HG02938 (cell line): ENCODE data around the gene TNC.
"Not testable (repeated sequence)": the region's sequence is repeated elsewhere in the genome, so short reads cannot be mapped to it uniquely, and the experiment has no call there.

Experiments
- ATAC-seq: cut with Tn5 transposase; IDR thresholded peaks from one replicate; pipeline ENCODE4 v1.9.1; 2021; ENCODE audit warnings: mild to moderate bottlenecking, moderate library complexity; ENCODE audit not compliant: unreplicated experiment

Gene TNC

GRCh38 chr9:115135821-115136778 lies 18.1 kb upstream of the TNC start:
- ATAC-seq, result no peak

GRCh38 chr9:115134941-115135340 lies 17.0 kb upstream of the TNC start:
- ATAC-seq, result no peak

GRCh38 chr9:115133649-115134048 lies 15.7 kb upstream of the TNC start:
- ATAC-seq, result no peak

GRCh38 chr9:115132648-115133047 lies 14.7 kb upstream of the TNC start:
- ATAC-seq, result no peak

DNA sequence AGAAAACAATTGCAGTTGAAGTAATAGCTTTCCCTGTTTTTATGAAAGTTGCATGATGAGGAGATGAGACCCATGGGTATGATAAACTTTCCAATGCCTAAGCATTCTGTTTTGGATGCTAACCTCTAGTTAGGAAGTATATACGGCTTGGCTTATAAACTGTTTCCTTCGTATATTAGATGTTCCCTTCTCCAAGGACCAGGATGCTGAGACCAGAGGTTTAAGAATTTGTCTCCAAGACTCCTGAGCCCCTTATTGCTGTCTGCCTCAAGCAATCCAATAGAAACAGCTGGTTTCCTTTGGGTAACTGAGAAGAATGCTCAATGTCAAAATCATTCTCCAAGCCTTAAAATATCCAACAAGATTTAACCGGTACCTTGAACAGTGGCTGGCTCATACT lies 12.2 kb upstream of the TNC start:
- ATAC-seq, result no peak

DNA sequence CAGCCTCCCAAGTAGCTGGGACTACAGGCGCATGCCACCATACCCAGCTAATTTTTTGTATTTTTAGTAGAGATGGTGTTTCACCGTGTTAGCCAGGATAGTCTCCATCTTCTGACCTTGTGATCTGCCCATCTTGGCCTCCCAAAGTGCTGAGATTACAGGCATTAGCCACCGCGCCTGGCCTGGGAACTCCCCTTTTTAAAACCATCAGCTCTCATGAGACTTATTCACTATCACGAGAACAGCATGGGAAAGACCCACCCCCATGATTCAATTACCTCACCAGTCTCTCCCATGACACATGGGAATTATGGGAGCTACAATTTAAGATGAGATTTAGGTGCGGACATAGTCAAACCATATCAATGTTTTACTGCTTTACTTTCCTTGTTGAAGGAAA lies 10.8 kb upstream of the TNC start:
- not testable (repeated sequence) for ATAC-seq

DNA sequence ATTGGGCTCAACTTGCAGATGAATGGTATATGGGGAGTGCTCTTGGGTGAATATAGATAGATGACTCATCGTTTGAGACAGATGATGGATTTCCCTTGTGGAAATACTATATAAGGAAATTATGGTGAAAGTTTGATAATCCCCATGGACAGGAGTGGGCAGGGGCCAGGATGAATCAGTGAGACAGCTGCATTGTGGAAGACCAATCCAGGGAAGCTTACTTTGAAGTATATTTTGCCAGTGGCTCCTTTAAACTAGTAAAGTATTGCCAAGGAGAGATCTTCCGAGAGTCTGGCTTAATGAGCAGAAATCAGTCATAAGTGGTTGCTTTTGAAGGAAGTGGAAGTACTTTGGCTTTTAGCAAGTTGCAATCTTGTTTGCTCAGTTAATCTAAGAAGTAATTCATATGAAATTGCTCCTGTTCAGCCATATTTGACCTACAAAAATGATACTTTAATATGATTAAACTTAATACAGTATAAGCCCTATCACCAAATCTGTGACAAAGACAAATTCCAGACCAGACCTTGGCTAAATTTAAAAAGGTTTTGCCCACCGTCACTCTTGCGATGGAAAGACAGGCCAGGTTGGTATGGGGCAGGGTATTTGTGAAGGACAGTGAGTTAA lies 9.3 kb upstream of the TNC start:
- ATAC-seq, result no peak

GRCh38 chr9:115126404-115126803 lies 8.4 kb upstream of the TNC start:
- ATAC-seq, result no peak

DNA sequence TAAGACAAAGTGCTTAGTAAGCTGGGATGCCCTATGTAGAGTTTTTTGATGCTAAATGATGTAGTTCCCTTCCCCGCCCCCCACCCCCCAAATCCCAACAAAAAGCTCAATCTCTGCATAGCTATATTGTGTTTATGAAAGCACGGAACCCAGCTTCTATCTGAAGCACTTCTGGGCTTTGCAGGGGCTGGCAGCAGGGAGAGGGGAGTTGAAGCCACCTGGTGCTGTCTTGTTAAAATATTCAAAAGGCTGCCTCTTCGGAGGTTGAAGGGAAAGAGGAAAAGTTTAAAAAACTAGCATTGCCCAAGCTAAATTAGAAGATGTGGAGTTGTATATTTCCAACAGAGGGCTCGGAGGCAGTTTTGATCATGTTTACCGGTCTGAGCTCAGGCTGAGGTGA lies 5.0 kb upstream of the TNC start:
- ATAC-seq, result no peak

DNA sequence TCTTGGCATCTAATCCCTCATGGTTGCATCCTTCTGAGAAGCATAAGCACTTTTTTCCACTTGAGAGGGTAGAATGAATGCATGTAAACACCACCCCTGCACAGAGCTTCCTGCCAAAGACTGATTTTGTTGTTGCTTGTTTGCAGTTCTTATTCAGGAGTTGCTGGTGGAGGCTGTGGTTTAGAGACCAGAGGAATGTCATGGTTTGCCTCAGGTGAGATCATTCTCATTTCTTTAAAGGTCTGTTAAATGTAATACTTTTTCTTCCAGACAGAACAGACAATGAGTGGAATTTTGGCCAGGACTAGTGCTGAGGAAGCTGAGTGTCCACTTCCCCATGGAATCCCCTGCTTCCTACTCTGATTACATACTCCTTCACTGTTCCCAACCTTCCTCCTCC lies 3.2 kb upstream of the TNC start:
- no peak for ATAC-seq

- ATAC-seq, result no peak
Observed at GRCh38 chr9:115118879-115119218, 892 bp upstream of the TNC start.

DNA sequence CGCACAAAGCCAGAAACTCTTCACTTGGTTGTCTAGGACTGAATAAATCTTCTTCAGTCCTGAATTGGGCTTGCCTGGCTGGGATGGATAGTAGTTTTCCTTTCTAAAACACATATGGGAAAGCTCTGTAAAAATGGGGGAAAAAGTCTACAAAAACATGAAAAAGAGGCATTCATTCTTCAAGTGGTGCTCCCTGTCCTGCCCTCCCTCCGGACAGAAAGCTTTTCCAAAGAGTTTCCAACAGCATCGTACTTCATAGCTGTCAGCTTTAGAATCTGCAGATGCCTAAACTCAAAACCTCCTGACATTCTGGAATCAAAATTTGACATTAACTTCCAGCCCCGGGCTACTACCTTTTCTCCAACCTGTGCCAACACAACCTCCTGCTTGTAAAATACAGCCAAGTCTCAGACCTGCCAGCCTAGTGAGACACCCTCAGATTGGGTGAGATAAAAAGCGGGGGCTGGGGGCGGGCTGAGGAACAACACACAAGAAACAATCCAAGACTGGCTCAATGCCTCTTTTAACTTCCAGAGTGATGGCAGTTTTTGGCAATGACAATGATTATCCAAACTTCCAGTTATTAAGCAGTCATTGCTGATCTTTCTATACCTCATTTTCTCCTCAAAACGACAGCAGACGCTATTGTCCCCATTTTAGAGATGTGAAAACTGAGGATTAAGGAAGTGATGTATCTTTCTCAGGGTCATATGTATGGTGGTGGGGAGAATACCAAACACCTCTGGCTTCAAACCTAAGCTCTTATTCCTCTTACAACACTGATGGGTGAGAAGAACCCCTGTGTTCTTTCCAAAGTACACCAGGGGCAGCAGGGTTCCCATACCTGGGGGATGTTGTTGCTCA lies 1.3 kb downstream of the TNC start:
- ATAC-seq, result no peak

DNA sequence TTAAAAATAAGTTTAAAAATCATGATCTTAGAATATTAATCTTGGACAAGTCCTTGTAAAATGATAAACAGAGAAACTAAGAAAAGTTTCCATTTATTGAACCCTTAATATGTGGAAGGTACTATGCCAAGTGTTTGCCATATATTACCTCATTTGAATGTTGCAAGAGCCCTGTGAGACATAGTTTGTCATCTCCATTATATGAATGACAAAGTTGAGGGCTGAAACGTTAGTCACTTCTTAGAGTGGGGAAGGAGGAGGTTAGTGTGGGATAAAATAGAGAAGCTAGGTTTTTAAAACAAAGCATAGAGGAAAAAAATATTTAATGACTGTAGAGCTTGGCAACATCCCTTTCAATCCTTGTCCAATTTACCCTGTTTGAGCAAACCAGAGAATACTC lies 2.0 kb downstream of the TNC start:
- no peak for ATAC-seq

DNA sequence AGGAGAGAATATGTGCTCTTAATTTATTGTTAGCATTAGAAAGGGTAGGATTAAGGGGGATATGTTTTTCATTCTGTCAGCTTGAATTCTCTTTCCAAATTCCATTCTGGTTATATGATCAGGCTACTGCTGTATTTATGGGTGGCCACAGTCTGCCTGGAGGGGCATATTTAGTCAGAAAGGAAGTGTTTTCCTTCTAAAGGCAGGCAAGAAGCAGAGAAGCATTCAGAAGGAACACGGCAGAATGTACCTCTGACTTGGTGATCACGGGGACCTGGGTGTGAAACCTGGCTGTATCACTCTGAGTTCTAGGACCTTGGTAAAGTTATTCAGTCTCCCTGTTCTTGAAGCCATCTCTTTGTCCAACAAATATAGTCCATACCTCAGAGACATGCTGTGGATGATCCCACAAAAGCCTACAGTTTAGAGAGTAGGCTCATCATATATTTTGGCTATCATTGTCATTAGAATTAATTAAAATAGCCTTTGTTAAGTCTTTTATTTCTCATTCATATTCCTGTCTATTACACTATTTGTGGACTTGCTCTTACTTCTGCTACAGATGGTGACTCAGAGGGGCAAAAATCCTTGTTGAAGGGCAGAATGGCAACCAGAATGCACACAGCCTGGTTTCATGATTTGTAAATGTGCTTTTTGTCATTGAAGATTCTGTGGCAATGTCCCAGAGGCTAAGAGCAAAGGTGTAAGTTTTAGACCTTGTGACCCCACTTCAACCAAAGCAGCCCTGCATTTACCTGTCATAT lies 2.7 kb downstream of the TNC start:
- ATAC-seq, result no peak

GRCh38 chr9:115114546-115114945 lies 3.4 kb downstream of the TNC start:
- ATAC-seq, result no peak

- no peak for ATAC-seq
Observed at GRCh38 chr9:115114084-115114483, 3.9 kb downstream of the TNC start.

DNA sequence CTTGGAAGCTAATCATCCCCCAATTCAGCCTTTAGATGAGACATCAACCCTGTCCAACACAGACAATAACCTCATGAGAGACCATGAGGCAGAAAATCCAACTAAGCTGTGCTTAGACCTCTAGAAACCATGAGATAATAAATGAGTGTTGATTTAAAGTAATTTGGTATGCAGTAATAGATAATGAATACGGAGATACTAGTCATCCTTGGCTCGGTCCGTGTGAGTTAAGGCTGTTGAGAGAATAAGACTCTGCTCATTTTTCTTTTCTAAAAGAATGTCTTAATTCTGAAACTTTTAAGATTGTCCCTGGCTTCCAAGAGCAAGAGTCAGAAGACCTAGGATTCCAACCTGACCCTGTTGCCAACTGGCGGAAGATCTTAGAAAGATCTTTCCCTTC lies 6.1 kb downstream of the TNC start:
- ATAC-seq, result no peak

- no peak for ATAC-seq
Observed at GRCh38 chr9:115109486-115109885, 8.5 kb downstream of the TNC start.

DNA sequence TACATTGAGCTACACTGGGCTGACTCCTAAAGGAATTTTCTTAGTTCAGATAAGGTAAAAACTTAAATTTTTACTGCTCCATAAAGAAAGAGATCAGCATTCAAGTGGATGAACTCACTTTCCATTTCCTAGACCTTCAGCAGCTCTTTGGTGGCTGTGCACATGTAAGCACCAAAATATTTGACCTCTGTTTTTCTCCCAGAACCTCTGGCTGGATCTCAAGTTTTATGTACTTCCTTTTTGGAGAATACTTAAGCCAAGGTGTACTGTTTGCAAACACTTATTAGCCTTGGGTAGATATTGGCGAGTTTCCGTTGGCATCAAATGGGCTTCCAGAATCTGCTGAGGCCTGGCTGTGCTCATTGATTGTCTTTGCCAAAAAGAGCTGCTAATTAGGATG lies 10.3 kb downstream of the TNC start:
- ATAC-seq, result no peak

GRCh38 chr9:115106642-115107041 lies 11.3 kb downstream of the TNC start:
- no peak for ATAC-seq

DNA sequence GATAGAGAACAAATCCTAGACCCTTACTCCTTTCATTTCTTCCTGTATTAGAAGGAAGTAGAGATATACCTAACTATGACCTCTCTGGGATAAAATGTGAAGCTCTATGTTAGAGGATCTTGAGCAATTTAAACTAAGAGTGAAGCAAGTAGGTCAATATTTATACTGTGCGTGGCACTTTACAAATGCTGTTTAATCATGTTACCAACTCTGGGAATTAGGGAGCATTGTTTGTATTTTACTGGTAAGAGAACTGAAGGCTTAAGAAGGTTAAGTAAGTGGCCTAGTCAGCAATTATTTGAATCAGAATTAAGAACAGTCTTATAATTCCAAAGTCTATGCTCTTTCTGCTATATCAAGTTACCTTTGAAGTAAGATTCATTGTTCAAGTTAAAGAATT lies 12.0 kb downstream of the TNC start:
- no peak for ATAC-seq
